Activated T-helper 1 cell treated with anti-CD3 and anti-CD28 coated beads, Interleukin-12 subunit alpha, Interleukin-12 subunit beta, Interleukin-2, Interleukin-4 antibody, amounts not matched to agents 30 ng/mL and 10 ng/mL and 1 ng/mL, durations not matched to agents 14 hours and 24 hours and 36 hours (primary cell): ENCODE measurements around the gene CCDC171. TPM values are rescaled to one million over a fixed set of nuclear protein-coding genes. Genes with fewer than 3 reads are reported as not detected.
"Not testable (repeated sequence)": the region's sequence is repeated elsewhere in the genome, so short reads cannot be mapped to it uniquely, and the experiment has no call there.

Experiments
- DNase-seq: peaks from one replicate; pipeline ENCODE4 v3.0.0; 2021; ENCODE audit warnings: low spot score
- H3K27ac Mint-ChIP-seq: one replicate; pipeline ENCODE4 v1.8.0; 2021; ENCODE audit warnings: mild to moderate bottlenecking, mixed read lengths
- H3K27me3 Mint-ChIP-seq: one replicate; pipeline ENCODE4 v1.8.0; 2022; ENCODE audit warnings: mild to moderate bottlenecking, moderate library complexity, mixed read lengths; ENCODE audit not compliant: insufficient read depth
- H3K36me3 Mint-ChIP-seq: one replicate; pipeline ENCODE4 v1.8.0; 2021; ENCODE audit warnings: low read depth, mixed read lengths
- H3K4me1 Mint-ChIP-seq: one replicate; pipeline ENCODE4 v1.8.0; 2021; ENCODE audit warnings: low read depth, mixed read lengths
- H3K4me3 Mint-ChIP-seq: one replicate; pipeline ENCODE4 v1.8.0; 2021; ENCODE audit warnings: mild to moderate bottlenecking, moderate library complexity, mixed read lengths
- H3K9me3 Mint-ChIP-seq: one replicate; pipeline ENCODE4 v1.8.0; 2021; ENCODE audit warnings: mixed read lengths
- intact Hi-C: fragments of 100-400 bp; cut with micrococcal nuclease; formaldehyde crosslinking; loops from one replicate; pipeline ENCODE4 v1.15.1; 2024
- total RNA-seq: library from RNA; stranded (reverse); gene quantifications from 2 replicates; pipeline ENCODE4 v1.2.3, GENCODE V29; 2022

CCDC171 gene
- total RNA-seq, 1 donor from 2014 or later, result 2.0 TPM

DNA sequence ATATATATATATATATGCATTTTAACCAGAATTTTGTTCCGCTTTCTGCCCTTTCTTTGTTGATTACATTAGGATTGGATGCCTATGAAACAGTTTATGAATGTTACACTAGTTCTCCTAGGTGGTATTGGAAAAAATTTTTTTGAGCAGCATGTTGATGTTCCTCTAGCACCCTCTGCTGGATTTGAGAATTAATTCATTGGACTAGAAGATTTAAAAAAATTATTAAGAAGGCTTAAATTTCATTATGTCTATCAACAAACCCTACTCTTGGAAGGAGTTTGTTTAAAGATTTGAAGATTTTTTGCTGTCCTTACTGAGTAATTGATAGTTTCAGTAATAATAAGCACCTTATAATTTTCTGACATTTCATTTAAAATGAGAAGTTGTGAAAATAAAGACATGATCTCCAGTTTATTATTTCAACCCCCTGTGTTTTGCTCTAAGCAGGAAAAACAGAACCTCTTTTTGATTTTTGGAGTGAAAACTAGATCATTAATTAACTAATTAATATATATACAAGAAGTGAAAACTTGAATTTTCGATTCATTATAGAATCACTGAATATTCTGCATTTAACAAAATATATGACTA lies 89.6 kb downstream of the CCDC171 start:
- Mint-ChIP-seq H3K27ac (no peak overlapping the region), H3K36me3 (no peaks in the 10 kb centered on the region), H3K27me3 (no peaks in the 10 kb centered on the region), H3K4me3 (no peak overlapping the region), H3K9me3 (no peaks in the 10 kb centered on the region), H3K4me1 (no peaks in the 10 kb centered on the region)
- intact Hi-C loops, result loop anchor here (1.0 kb wide), 1 partner anchor 35 kb away; no protein-coding TSS in a partner anchor
- no peak for DNase-seq

GRCh38 chr9:15670246-15670645 lies 117.4 kb downstream of the CCDC171 start:
- Mint-ChIP-seq H3K27me3 (no peaks in the 10 kb centered on the region), H3K27ac (no peak overlapping the region), H3K36me3 (no peaks in the 10 kb centered on the region), H3K4me3 (no peak overlapping the region), H3K9me3 (no peaks in the 10 kb centered on the region), H3K4me1 (no peaks in the 10 kb centered on the region)
- no peak for DNase-seq
- intact Hi-C loops, result no loop called here

DNA sequence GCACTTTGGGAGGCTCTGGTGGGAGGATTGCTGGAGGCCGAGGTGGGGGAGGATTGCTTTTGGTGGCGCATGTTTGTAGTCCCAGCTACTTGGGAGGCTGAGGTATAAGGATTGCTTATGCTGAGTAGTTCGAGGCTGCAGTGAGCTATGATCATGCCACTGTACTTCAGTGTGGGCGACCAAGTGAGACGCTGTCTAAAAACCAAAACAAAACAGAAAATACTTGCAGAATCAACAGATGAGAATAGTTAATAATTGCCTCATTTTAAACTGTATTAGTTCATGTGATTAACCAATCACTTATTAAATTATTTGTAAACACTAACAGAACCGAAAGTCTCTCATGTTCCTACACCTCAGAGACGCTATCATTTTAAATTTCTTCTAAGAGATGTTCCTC lies 118.1 kb downstream of the CCDC171 start:
- Mint-ChIP-seq H3K36me3 (no peaks in the 10 kb centered on the region), H3K27ac (no peak overlapping the region), H3K27me3 (no peaks in the 10 kb centered on the region), H3K4me1 (no peaks in the 10 kb centered on the region), H3K4me3 (no peak overlapping the region), H3K9me3 (no peaks in the 10 kb centered on the region)
- no peak for DNase-seq
- intact Hi-C loops, result no loop called here

DNA sequence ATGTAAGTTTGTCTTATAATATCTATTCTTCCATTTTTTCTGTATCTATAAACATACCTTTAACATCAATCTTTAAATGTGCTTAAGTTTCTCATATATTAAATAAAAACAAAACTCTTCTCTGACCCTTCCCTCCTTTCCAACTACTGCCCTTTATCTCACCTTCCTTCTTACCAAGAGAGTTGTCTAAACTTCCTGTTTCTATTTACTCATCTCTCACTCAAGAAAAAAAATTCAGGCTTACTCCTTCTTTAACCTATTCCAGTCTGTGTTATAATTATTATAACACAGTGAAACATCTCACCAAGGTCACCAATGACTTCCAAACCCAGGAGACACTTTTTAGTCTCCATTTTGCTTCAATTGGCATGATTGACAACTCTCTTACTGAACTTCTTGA lies 140.9 kb downstream of the CCDC171 start:
- Mint-ChIP-seq H3K4me3 (no peak overlapping the region), H3K27me3 (no peaks in the 10 kb centered on the region), H3K27ac (no peak overlapping the region), H3K36me3 (no peaks in the 10 kb centered on the region), H3K9me3 (no peaks in the 10 kb centered on the region), H3K4me1 (no peaks in the 10 kb centered on the region)
- DNase-seq, result no peak
- intact Hi-C loops, result no loop called here

- Mint-ChIP-seq H3K27me3 (no peaks in the 10 kb centered on the region), H3K4me1 (no peaks in the 10 kb centered on the region), H3K27ac (no peak overlapping the region), H3K36me3 (no peaks in the 10 kb centered on the region), H3K4me3 (no peak overlapping the region), H3K9me3 (no peaks in the 10 kb centered on the region)
- intact Hi-C loops, result no loop called here
- DNase-seq, result no peak
These were observed 144.1 kb downstream of the CCDC171 start for GRCh38 chr9:15696979-15697378.

- Mint-ChIP-seq H3K27me3 (no peaks in the 10 kb centered on the region), H3K27ac (no peak overlapping the region), H3K4me3 (no peak overlapping the region), H3K9me3 (no peaks in the 10 kb centered on the region), H3K4me1 (no peaks in the 10 kb centered on the region), H3K36me3 (no peaks in the 10 kb centered on the region)
- intact Hi-C loops, result no loop called here
- no peak for DNase-seq
These were observed 144.6 kb downstream of the CCDC171 start for GRCh38 chr9:15697446-15697851.

- H3K9me3 Mint-ChIP-seq, H3K4me1 Mint-ChIP-seq, H3K27me3 Mint-ChIP-seq, intact Hi-C loops, DNase-seq, H3K27ac Mint-ChIP-seq, H3K4me3 Mint-ChIP-seq, H3K36me3 Mint-ChIP-seq: not testable (repeated sequence)
These were observed 147.2 kb downstream of the CCDC171 start for GRCh38 chr9:15699876-15700559.

- no peak overlapping the region for H3K4me3 Mint-ChIP-seq
- H3K27ac Mint-ChIP-seq, result no peak overlapping the region
- H3K4me1 Mint-ChIP-seq, result no peaks in the 10 kb centered on the region
- intact Hi-C loops, result no loop called here
- no peaks in the 10 kb centered on the region for H3K9me3 Mint-ChIP-seq
- no peaks in the 10 kb centered on the region for H3K36me3 Mint-ChIP-seq
- DNase-seq, result no peak
- no peaks in the 10 kb centered on the region for H3K27me3 Mint-ChIP-seq
These were observed 154.2 kb downstream of the CCDC171 start for GRCh38 chr9:15707000-15707399.

DNA sequence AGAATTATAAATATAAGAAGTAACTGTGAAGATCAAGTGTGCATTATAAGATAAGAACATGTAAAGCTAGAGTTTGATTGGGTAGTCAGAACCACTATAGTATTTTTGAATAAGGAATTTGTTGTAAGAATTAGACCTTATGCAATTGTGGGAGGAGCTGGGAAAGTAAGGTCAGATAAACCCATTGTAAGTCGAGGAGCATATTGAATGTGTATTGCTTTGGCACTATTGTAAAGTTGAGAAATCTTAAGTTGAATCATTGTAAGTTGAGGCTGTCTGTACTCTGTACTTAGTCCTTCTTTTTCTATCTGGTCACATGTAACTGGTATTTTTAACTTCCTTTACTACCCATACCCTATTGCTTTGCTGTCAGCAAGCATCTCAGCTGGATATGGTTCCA lies 158.7 kb downstream of the CCDC171 start:
- intact Hi-C loops, result no loop called here
- no peaks in the 10 kb centered on the region for H3K4me1 Mint-ChIP-seq

GRCh38 chr9:15711931-15712330 lies 159.1 kb downstream of the CCDC171 start:
- Mint-ChIP-seq H3K27me3 (peaks cover 3% of the 10 kb centered on the region), H3K4me1 (no peaks in the 10 kb centered on the region), H3K4me3 (no peak overlapping the region), H3K27ac (no peak overlapping the region), H3K36me3 (no peaks in the 10 kb centered on the region), H3K9me3 (no peaks in the 10 kb centered on the region)
- DNase-seq, result no peak
- intact Hi-C loops, result no loop called here

More for the DNA sequence above, 158.7 kb downstream of the CCDC171 start:
- no peak for DNase-seq
- H3K27me3 Mint-ChIP-seq, result peaks cover 3% of the 10 kb centered on the region
- H3K4me3 Mint-ChIP-seq, result no peak overlapping the region
- H3K36me3 Mint-ChIP-seq, result no peaks in the 10 kb centered on the region
- no peaks in the 10 kb centered on the region for H3K9me3 Mint-ChIP-seq
- H3K27ac Mint-ChIP-seq, result no peak overlapping the region

GRCh38 chr9:15714746-15715145 lies 161.9 kb downstream of the CCDC171 start:
- no peak for DNase-seq
- Mint-ChIP-seq H3K27ac (no peak overlapping the region), H3K36me3 (no peaks in the 10 kb centered on the region), H3K9me3 (no peaks in the 10 kb centered on the region), H3K27me3 (peaks cover 3% of the 10 kb centered on the region), H3K4me1 (no peaks in the 10 kb centered on the region), H3K4me3 (no peak overlapping the region)
- intact Hi-C loops, result no loop called here

DNA sequence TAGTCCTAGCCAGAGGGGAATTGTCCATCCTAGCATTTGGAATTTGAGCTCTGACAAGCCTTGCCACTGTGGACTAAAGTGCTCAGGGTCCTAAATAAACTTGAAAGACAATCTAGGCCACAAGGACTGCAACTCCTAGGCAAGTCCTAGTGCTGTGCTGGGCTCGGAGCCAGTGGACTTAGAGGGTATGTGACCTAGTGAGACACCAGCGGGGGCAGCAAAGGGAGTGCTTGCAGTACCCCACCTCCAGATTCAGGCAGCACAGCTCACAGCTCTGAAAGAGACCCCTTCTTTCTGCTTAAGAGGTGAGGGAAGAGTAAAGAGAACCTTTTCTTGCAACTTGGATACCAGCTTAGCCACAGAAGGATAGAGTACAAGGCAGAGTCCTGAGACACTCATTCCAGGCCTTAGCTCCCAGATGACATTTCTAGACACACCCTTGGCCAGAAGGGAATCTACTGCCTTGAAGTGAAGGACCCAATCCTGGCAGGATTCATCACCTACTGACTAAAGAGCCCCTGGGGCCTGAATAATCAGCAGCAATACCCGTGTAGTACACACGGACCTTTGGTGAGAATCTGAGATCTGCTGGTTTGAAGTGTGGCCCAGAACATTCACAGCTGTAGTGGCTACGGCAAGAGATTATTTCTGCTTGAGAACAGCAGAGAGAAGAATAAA lies 164.6 kb downstream of the CCDC171 start:
- intact Hi-C loops, result no loop called here
- H3K4me3 Mint-ChIP-seq, result no peak overlapping the region
- no peak overlapping the region for H3K27ac Mint-ChIP-seq
- no peaks in the 10 kb centered on the region for H3K4me1 Mint-ChIP-seq
- no peak for DNase-seq
- H3K36me3 Mint-ChIP-seq, result no peaks in the 10 kb centered on the region
- H3K27me3 Mint-ChIP-seq, result peaks cover 3% of the 10 kb centered on the region
- no peaks in the 10 kb centered on the region for H3K9me3 Mint-ChIP-seq

GRCh38 chr9:15718423-15718822 lies 165.6 kb downstream of the CCDC171 start:
- Mint-ChIP-seq H3K4me3 (no peak overlapping the region), H3K4me1 (no peaks in the 10 kb centered on the region), H3K9me3 (no peaks in the 10 kb centered on the region), H3K27me3 (peaks cover 3% of the 10 kb centered on the region), H3K36me3 (no peaks in the 10 kb centered on the region), H3K27ac (no peak overlapping the region)
- no peak for DNase-seq
- intact Hi-C loops, result no loop called here
